ENCODE measurements around the gene KRTAP12-1. TPM values are rescaled to one million over a fixed set of nuclear protein-coding genes. Genes with fewer than 3 reads are reported as not detected.

KRTAP12-1 gene
- total RNA-seq, 1 donor: not detected

- TF ChIP-seq CTCF (IDR thresholded peaks at IDR 0.05; ENCODE audit: insufficient read depth, low read depth, low read length): no peak
- DNase-seq (ENCODE audit: low read depth): no peak
- H3K4me3 ChIP-seq (ENCODE audit: low read depth, low read length): no peak overlapping the region
Measured at GRCh38 chr21:44720170-44720569, 38.2 kb upstream of the KRTAP12-1 start.

GRCh38 chr21:44718571-44718970 lies 36.6 kb upstream of the KRTAP12-1 start:
- H3K4me3 ChIP-seq (ENCODE audit: low read depth, low read length): no peak overlapping the region
- no peak for DNase-seq (ENCODE audit: low read depth)
- no peak for TF ChIP-seq CTCF (IDR thresholded peaks at IDR 0.05; ENCODE audit: insufficient read depth, low read depth, low read length)

GRCh38 chr21:44718093-44718492 lies 36.1 kb upstream of the KRTAP12-1 start:
- no peak overlapping the region for H3K4me3 ChIP-seq (ENCODE audit: low read depth, low read length)
- no peak for TF ChIP-seq CTCF (IDR thresholded peaks at IDR 0.05; ENCODE audit: insufficient read depth, low read depth, low read length)
- DNase-seq (ENCODE audit: low read depth): no peak

GRCh38 chr21:44716984-44717383 lies 35.0 kb upstream of the KRTAP12-1 start:
- H3K4me3 ChIP-seq (ENCODE audit: low read depth, low read length): no peak overlapping the region
- TF ChIP-seq CTCF (IDR thresholded peaks at IDR 0.05; ENCODE audit: insufficient read depth, low read depth, low read length): no peak
- DNase-seq (ENCODE audit: low read depth): no peak

- no peak for TF ChIP-seq CTCF (IDR thresholded peaks at IDR 0.05; ENCODE audit: insufficient read depth, low read depth, low read length)
- H3K4me3 ChIP-seq (ENCODE audit: low read depth, low read length): no peak overlapping the region
- DNase-seq (ENCODE audit: low read depth): no peak
Measured at GRCh38 chr21:44714905-44715304, 32.9 kb upstream of the KRTAP12-1 start.

- TF ChIP-seq CTCF (IDR thresholded peaks at IDR 0.05; ENCODE audit: insufficient read depth, low read depth, low read length): no peak
- no peak for DNase-seq (ENCODE audit: low read depth)
- H3K4me3 ChIP-seq (ENCODE audit: low read depth, low read length): no peak overlapping the region
Measured at GRCh38 chr21:44713846-44714245, 31.9 kb upstream of the KRTAP12-1 start.

- no peak overlapping the region for H3K4me3 ChIP-seq (ENCODE audit: low read depth, low read length)
- no peak for TF ChIP-seq CTCF (IDR thresholded peaks at IDR 0.05; ENCODE audit: insufficient read depth, low read depth, low read length)
- no peak for DNase-seq (ENCODE audit: low read depth)
Measured at GRCh38 chr21:44713130-44713529, 31.2 kb upstream of the KRTAP12-1 start.

All from fibroblast of villous mesenchyme (primary cell).